GM21367 (cell line): ENCODE results near the gene LNPEP.

Experiments
- ATAC-seq: cut with Tn5 transposase; IDR thresholded peaks from one replicate; pipeline ENCODE4 v1.9.1; 2021; ENCODE audit not compliant: unreplicated experiment

Gene LNPEP

GRCh38 chr5:96935559-96936430 lies at the start of gene LNPEP:
Gene LNPEP, plus strand, starts transcription at chr5:96936080. Its CDS starts 76 bp downstream, at chr5:96936156.
- peak; percentile 40 for ATAC-seq

DNA sequence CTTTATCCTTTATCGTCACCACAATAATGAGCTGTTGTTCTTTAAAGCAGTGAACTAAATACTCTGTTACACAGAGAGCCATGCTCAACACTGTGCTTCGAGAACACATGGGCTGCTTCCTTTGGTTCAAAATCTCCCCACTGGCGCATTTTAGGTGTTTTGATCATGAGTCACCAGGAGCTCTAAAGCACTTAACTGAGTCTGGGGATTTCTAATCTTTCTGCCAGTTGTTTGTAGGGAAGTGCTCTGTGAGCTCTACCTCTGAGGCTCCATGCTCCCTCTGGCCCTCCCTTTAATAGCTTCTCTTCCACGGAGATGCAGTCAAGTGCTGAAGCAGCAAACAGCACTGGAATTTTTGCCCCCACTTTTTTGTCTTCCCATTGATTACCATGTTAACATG lies 42.5 kb upstream of the LNPEP start:
- no peak for ATAC-seq

- peak; percentile 59 for ATAC-seq
Observed at GRCh38 chr5:96896276-96896675, 39.6 kb upstream of the LNPEP start.

GRCh38 chr5:96896806-96897205 lies 39.1 kb upstream of the LNPEP start:
- peak; percentile 93 for ATAC-seq

GRCh38 chr5:96901384-96901783 lies 34.5 kb upstream of the LNPEP start:
- ATAC-seq = no peak

GRCh38 chr5:96901841-96902240 lies 34.0 kb upstream of the LNPEP start:
- ATAC-seq = no peak

DNA sequence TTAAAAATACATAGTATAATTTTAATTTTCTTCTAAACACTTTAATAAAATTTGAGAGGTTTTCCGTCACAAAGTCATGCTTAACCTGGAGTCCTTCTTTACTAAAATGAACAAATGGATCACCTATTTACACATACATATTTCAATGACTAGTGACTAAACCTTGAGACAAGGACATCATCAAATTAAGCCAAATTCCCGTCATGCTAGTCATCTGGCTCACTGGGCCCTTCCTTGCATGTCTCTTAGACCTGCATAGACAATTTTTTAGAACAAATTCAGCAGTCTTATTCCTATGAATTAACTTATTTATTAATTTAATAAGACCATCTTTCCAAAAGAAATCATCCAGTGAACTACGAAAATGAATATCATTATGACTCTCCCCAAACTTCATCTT lies 33.0 kb upstream of the LNPEP start:
- ATAC-seq = no peak

- ATAC-seq = no peak
Observed at GRCh38 chr5:96903300-96903699, 32.6 kb upstream of the LNPEP start.

GRCh38 chr5:96904054-96904931 lies 31.6 kb upstream of the LNPEP start:
- no peak for ATAC-seq

GRCh38 chr5:96905864-96906263 lies 30.0 kb upstream of the LNPEP start:
- ATAC-seq = no peak

- ATAC-seq = no peak
Observed at GRCh38 chr5:96909003-96909402, 26.9 kb upstream of the LNPEP start.

DNA sequence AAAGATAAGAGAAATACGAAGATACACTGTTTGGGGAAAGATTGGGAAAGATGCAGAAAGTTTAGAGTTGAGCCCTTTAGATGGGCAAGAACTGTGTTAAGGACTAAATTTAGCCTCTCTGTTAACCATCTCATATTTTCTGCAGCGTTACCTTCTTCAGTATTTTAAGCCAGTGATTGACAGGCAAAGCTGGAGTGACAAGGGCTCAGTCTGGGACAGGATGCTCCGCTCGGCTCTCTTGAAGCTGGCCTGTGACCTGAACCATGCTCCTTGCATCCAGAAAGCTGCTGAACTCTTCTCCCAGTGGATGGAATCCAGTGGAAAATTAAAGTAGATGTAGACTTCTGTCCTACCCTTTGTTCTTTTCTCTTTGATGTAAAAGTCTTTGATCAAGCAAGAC lies 26.4 kb upstream of the LNPEP start:
- no peak for ATAC-seq

DNA sequence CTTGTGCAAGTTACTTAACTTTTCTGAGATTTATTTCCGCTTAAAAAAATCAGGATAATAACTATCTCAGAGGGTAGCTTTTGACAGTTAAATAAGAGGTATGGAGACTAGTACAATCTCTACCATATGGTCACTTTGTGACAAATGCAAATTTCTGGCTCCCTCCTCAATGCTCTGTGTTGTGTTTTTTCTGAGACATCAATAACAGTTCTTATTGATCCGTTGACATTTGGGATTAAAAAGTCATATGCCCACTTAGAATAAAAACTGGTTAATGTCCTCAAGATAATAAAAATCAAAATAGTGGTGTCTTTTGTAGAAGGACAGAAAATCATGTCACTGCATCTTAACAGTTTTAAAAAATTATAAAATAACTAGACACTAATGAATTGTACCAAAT lies 24.7 kb upstream of the LNPEP start:
- ATAC-seq = no peak

DNA sequence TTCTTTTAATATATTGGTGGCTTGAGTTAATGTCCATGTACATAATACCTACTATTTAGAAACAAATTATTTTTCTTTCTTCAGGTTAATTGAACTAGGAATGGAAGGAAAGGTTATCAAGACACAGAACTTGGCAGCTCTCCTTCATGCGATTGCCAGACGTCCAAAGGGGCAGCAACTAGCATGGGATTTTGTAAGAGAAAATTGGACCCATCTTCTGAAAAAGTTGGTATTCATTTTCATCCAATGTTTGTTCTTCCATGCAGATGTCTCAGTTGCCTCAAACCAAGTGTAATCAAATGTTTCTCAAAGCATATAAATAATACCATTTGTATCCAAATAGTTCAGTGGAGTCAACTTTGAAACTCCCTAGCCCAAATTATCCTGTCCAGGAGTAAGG lies 22.6 kb upstream of the LNPEP start:
- no peak for ATAC-seq

GRCh38 chr5:96919754-96920197 lies 16.1 kb upstream of the LNPEP start:
- peak; percentile 35 for ATAC-seq

- ATAC-seq = no peak
Observed at GRCh38 chr5:96920744-96921355, 15.0 kb upstream of the LNPEP start.

DNA sequence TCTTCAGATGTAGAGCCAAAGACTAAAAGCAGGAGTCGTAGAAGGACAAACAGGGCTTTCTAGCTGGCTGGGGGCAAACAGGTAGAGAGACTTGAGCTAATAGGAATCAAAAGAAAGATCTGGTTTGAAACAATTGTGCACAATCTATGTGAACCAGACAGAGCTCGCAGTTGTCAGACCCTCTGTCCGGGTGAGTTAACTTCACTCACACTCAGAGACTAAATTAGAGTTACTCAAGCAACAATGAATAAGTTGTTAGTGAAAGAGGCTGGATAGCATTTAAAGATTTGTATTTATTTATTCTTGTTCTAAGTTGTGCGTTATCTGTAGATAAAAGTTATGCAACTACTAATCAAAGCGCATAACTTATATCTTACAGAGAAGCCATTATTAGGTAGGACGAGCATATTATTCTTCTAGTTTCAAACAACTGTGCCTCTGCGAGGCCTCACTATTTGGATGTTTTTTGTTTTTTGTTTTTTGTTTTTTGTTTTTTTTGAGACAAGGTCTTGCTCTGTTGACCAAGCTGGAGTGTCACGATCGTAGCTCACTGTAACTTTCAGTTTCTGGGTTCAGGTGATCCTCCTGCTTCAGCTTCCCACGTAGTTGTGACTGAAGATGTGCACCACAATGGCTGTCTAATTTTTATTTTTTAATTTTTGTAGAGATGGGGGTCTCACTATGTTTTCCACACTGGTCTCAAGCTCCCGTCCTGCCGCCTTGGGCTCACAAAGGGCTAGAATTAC lies 13.2 kb upstream of the LNPEP start:
- no peak for ATAC-seq

GRCh38 chr5:96924016-96924443 lies 11.8 kb upstream of the LNPEP start:
- no peak for ATAC-seq

GRCh38 chr5:96926276-96926675 lies 9.6 kb upstream of the LNPEP start:
- no peak for ATAC-seq

DNA sequence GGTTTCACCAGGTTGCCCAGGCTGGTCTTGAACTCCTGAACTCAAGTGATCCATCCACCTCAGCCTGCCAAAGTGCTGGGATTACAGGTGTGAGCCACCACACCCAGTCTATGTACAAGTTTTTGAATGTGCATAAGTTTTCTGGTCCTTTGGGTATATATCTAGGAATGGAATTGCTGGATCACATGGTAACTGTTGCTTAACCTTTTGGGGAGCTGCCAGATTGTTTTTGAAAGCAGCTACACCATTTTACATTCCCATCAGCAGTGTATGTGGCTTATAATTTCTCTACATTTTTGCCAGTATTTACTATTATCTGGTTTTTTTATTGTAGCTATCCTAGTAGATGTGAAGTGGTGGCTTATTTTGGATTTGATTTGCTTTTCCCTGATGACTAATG lies 8.9 kb upstream of the LNPEP start:
- ATAC-seq = no peak
